Keratinocyte (primary cell): ENCODE measurements around the gene RETN.

Experiments used
- EZH2 ChIP-seq: IDR thresholded peaks from one replicate; pipeline ENCODE4 v1.6.1; 2012; ENCODE audit warnings: inconsistent platforms, mild to moderate bottlenecking, low read length, moderate library complexity
- TF ChIP-seq, protein P1 (sequence below), 3 experiments: IDR thresholded peaks in 1 of 3; conservative IDR thresholded peaks in 1 of 3; optimal IDR thresholded peaks in 1 of 3; 2 replicates in 2 of 3; 3 replicates in 1 of 3; pipeline versions ENCODE3 to v1.5.1; 2011; ENCODE audit warnings: low read length in 3 of 3, mild to moderate bottlenecking in 3 of 3, moderate library complexity in 2 of 3, control low read depth in 1 of 3, inconsistent platforms in 1 of 3; ENCODE audit not compliant: insufficient read depth in 2 of 3; ENCODE audit errors: extremely low read depth in 1 of 3

DNA sequence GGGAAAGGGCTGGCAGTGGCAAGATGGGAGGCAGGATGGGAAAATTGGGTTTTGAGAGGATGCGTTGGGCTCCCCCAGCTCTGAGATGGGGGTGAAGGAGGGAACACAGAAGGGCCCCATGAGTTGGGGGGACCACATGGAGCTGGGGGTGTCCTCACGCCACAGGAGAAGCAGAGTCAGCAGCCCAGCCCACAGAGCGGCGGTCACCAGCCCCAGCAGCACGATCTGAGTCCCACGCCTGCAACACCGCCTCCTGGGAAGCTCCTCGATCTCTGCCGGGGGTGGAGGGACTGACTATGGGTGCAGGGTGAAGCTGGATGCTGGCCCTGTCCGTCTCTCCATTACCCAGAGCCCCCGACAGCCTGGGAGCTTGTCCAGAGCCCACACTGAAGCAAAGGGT lies 29.7 kb downstream of the RETN start:
- TF ChIP-seq, protein P1, sequence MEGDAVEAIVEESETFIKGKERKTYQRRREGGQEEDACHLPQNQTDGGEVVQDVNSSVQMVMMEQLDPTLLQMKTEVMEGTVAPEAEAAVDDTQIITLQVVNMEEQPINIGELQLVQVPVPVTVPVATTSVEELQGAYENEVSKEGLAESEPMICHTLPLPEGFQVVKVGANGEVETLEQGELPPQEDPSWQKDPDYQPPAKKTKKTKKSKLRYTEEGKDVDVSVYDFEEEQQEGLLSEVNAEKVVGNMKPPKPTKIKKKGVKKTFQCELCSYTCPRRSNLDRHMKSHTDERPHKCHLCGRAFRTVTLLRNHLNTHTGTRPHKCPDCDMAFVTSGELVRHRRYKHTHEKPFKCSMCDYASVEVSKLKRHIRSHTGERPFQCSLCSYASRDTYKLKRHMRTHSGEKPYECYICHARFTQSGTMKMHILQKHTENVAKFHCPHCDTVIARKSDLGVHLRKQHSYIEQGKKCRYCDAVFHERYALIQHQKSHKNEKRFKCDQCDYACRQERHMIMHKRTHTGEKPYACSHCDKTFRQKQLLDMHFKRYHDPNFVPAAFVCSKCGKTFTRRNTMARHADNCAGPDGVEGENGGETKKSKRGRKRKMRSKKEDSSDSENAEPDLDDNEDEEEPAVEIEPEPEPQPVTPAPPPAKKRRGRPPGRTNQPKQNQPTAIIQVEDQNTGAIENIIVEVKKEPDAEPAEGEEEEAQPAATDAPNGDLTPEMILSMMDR (optimal IDR thresholded peaks at IDR 0.05 in 1 of 3, IDR thresholded peaks at IDR 0.05 in 1 of 3, conservative IDR thresholded peaks at IDR 0.05 in 1 of 3; ENCODE audit: extremely low read depth in 1 of 3, insufficient read depth in 2 of 3, low read length in 3 of 3) = no peak
- TF ChIP-seq EZH2 = no peak
